22Rv1 (cell line): ENCODE results near the gene DDB1.

ENCODE experiments used
- CTCF ChIP-seq: fragments of 450-650 bp; IDR thresholded peaks from 2 replicates; pipeline ENCODE4 v1.5.1; 2017; ENCODE audit warnings: mild to moderate bottlenecking
- ZFX ChIP-seq: fragments of 450-650 bp; IDR thresholded peaks from 2 replicates; pipeline ENCODE4 v1.6.1; 2017; ENCODE audit warnings: antibody characterized with exemption, borderline replicate concordance

- TF ChIP-seq CTCF (no peak), ZFX (no peak)
These were observed 48.0 kb upstream of the DDB1 start for GRCh38 chr11:61380884-61381283.
